GM21381 (cell line): ENCODE data around the gene SUSD4.

Experiments
- ATAC-seq: cut with Tn5 transposase; IDR thresholded peaks from one replicate; pipeline ENCODE4 v1.9.1; 2021; ENCODE audit warnings: mild to moderate bottlenecking, moderate library complexity; ENCODE audit not compliant: unreplicated experiment

SUSD4 gene

DNA sequence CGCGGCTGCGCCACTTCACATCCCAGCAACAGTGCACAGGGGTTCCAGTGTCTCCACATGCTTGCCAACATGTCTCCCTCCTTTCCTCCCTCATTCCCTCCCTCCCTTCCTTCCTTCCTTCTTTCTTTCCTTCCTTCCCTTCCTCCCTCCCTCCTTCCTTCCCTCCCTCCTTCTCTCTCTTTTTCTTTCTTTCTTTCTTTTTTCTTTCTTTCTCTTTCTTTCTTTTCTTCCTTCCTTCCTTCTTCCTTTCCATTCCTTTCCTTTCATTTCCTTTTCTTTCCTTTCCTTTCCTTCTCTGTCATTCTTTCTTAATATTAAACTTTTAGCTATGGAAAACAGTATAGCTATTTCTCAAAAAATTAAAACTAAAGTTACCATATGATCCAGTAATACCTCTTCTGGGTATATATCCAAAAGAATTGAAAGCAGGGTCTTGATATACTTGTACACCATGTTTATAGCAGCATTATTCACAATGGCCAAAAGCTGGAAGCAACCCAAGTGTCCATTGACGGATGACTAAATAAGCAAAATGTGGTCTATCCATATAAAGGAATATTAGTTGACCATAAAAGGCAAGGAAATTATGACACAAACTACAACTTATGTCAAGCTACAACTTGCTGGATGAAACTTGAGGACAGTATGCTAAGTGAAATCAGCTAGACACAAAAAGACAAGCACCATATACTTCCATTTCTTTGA lies 165.9 kb downstream of the SUSD4 start:
- ATAC-seq = no peak

GRCh38 chr1:223189903-223190724 lies 173.9 kb downstream of the SUSD4 start:
- peak; percentile 68 for ATAC-seq

DNA sequence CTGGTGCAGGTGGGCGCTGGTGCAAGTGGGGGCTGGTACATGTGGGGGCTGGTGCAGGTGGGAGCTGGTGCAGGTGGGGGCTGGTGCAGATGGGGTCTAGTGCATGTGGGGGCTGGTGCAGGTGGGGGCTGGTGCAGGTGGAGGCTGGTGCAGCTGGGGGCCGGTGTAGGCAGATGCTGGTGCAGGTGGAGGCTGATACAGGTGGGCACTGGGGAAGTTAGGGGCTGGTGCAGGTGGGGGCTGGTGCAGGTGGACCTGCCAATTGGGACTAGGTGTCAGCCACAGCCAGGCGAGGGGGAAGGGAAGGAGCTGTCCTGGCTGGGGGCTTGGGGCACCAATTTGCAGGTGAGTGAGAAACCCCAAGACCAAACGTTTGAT lies 174.5 kb downstream of the SUSD4 start:
- no peak for ATAC-seq

- no peak for ATAC-seq
Observed at GRCh38 chr1:223188618-223189356, 175.2 kb downstream of the SUSD4 start.

GRCh38 chr1:223186800-223187199 lies 177.2 kb downstream of the SUSD4 start:
- ATAC-seq = no peak

GRCh38 chr1:223183268-223183862 lies 180.6 kb downstream of the SUSD4 start:
- ATAC-seq = no peak

GRCh38 chr1:223180731-223181321 lies 183.2 kb downstream of the SUSD4 start:
- ATAC-seq = no peak

GRCh38 chr1:223179786-223180185 lies 184.2 kb downstream of the SUSD4 start:
- ATAC-seq = no peak

- ATAC-seq = no peak
Observed at GRCh38 chr1:223179280-223179679, 184.7 kb downstream of the SUSD4 start.

GRCh38 chr1:223177681-223178080 lies 186.3 kb downstream of the SUSD4 start:
- no peak for ATAC-seq

GRCh38 chr1:223176437-223176836 lies 187.5 kb downstream of the SUSD4 start:
- ATAC-seq = no peak

DNA sequence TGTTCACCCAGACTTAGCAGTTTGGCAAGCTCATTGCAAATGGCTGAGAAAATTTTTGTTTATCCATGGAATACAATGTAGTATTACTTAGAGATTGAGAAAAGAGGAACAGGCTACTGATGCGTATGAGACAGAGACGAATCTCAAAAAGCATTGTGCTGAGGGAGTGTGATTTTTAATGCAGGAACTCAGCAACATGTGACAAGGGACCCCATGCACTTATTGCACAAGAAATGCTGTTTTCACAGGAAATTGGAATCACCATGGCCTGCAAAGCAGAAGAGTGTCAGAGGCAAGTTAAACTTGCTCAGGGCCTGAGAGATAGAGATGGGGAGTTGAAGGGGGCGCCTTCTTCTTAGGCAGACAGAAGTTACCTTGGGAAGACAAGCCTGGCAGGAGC lies 188.3 kb downstream of the SUSD4 start:
- ATAC-seq = no peak

DNA sequence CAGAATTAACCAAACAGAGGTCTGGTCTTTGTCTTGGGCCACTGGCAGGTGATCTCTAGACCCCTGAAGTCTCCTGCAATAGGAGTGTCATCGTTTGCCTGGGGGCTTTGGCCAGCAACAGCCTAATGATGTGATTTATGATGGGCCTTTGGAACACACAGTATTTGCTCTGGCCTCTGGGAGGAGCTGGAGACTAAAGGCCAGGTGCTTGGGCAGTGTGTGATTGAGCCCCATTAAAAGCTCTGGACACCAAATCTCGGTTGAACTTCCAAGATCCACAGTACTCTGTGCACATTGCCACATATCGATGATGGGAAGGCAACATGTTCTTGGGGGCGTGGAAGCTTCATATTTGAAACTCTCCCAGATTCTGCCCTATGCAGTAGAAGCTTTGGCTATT lies 188.9 kb downstream of the SUSD4 start:
- no peak for ATAC-seq
